SK-N-SH (cell line): ENCODE data around the gene NTRK2.

Experiments used
- CTCF ChIP-seq: fragments of 200-600 bp; sonication (generic); IDR thresholded peaks from 2 replicates; pipeline ENCODE4 v1.6.1; 2017; ENCODE audit warnings: antibody characterized with exemption, mild to moderate bottlenecking, moderate library complexity
- EP300 ChIP-seq, 2 experiments: IDR thresholded peaks; 2 replicates each; pipeline versions ENCODE4 v1.4.0 to v1.6.1; 2012; ENCODE audit warnings: borderline replicate concordance in 1 of 2, low read depth in 1 of 2, low read length in 1 of 2
- MXI1 ChIP-seq: IDR thresholded peaks from 2 replicates; pipeline ENCODE4 v1.6.1; 2012; ENCODE audit warnings: mild to moderate bottlenecking, low read depth, low read length, improper control_type of control experiment
- POLR2AphosphoS5 ChIP-seq: IDR thresholded peaks from 2 replicates; pipeline ENCODE4 v1.6.1; 2012; ENCODE audit warnings: low read depth, low read length
- SIN3A ChIP-seq: IDR thresholded peaks from 2 replicates; pipeline ENCODE4 v1.6.1; 2012; ENCODE audit warnings: low read depth, mild to moderate bottlenecking, low read length, moderate library complexity, borderline replicate concordance
- USF2 ChIP-seq: fragments of 150-350 bp; IDR thresholded peaks from 2 replicates; pipeline ENCODE4 v1.6.1; 2017; ENCODE audit warnings: antibody characterized with exemption, low read length, low read depth, borderline replicate concordance

- TF ChIP-seq MXI1 = no peak
- TF ChIP-seq USF2 = no peak
- no peak for TF ChIP-seq CTCF
- TF ChIP-seq POLR2AphosphoS5 = no peak
- TF ChIP-seq SIN3A = no peak
- no peak for TF ChIP-seq EP300 (IDR thresholded peaks at IDR 0.05; ENCODE audit: borderline replicate concordance in 1 of 2, low read depth in 1 of 2, low read length in 1 of 2)
Measured at GRCh38 chr9:84781931-84782866, 112.7 kb downstream of the NTRK2 start.
